GM18520 (cell line): Measurements from ENCODE around the gene POLR3F.
"Not testable (repeated sequence)": the region's sequence is repeated elsewhere in the genome, so short reads cannot be mapped to it uniquely, and the experiment has no call there.

ENCODE experiments used
- ATAC-seq: cut with Tn5 transposase; IDR thresholded peaks from one replicate; pipeline ENCODE4 v1.9.1; 2021; ENCODE audit not compliant: unreplicated experiment

POLR3F gene

GRCh38 chr20:18466894-18467730 is at the start of gene POLR3F, which contains the start of gene DZANK1:
Gene POLR3F, plus strand, starts transcription at chr20:18467390. Its CDS starts 117 bp downstream, at chr20:18467507.
Gene DZANK1, minus strand, starts transcription at chr20:18467030. Its CDS starts 1,672 bp downstream, at chr20:18465358.
- ATAC-seq: peak; percentile 89

- no peak for ATAC-seq
Observed at GRCh38 chr20:18421608-18422007, 45.6 kb upstream of the POLR3F start.

- no peak for ATAC-seq
Observed at GRCh38 chr20:18427214-18427613, 40.0 kb upstream of the POLR3F start.

- no peak for ATAC-seq
Observed at GRCh38 chr20:18428490-18429173, 38.6 kb upstream of the POLR3F start.

GRCh38 chr20:18430172-18430826 is 36.9 kb upstream of the POLR3F start:
- ATAC-seq: no peak

GRCh38 chr20:18431206-18431605 is 36.0 kb upstream of the POLR3F start:
- no peak for ATAC-seq

- ATAC-seq: no peak
Observed at GRCh38 chr20:18436847-18437246, 30.3 kb upstream of the POLR3F start.

- no peak for ATAC-seq
Observed at GRCh38 chr20:18440403-18440802, 26.8 kb upstream of the POLR3F start.

- no peak for ATAC-seq
Observed at GRCh38 chr20:18443886-18444285, 23.3 kb upstream of the POLR3F start.

GRCh38 chr20:18456600-18456999 is 10.6 kb upstream of the POLR3F start:
- no peak for ATAC-seq

- no peak for ATAC-seq
Observed at GRCh38 chr20:18465536-18466200, 1.5 kb upstream of the POLR3F start.

GRCh38 chr20:18466574-18466893 is 656 bp upstream of the POLR3F start:
- ATAC-seq: no peak

GRCh38 chr20:18477218-18477617 is 10.0 kb downstream of the POLR3F start:
- no peak for ATAC-seq

GRCh38 chr20:18477821-18478220 is 10.6 kb downstream of the POLR3F start:
- no peak for ATAC-seq

- no peak for ATAC-seq
Observed at GRCh38 chr20:18481596-18481995, 14.4 kb downstream of the POLR3F start.

- no peak for ATAC-seq
Observed at GRCh38 chr20:18488301-18488700, 21.1 kb downstream of the POLR3F start.

- ATAC-seq: no peak
Observed at GRCh38 chr20:18496042-18496441, 28.9 kb downstream of the POLR3F start.

- peak; percentile 90 for ATAC-seq
Observed at GRCh38 chr20:18496740-18497592, 29.8 kb downstream of the POLR3F start, which contains the start of gene RBBP9. Gene RBBP9, minus strand, starts transcription at chr20:18497225. Its CDS starts 58 bp downstream, at chr20:18497167.

- no peak for ATAC-seq
Observed at GRCh38 chr20:18497603-18498002, 30.4 kb downstream of the POLR3F start.

GRCh38 chr20:18501672-18502071 is 34.5 kb downstream of the POLR3F start:
- ATAC-seq: not testable (repeated sequence)
